LoVo (cell line): ENCODE measurements around the gene GZMM.

Experiments used
- DNase-seq: peaks from one replicate; pipeline ENCODE4 v3.0.0-alpha.2; 2016; ENCODE audit warnings: low spot score

GZMM gene

GRCh38 chr19:566844-567243, 23.0 kb downstream of the GZMM start:
- no peak for DNase-seq

DNA sequence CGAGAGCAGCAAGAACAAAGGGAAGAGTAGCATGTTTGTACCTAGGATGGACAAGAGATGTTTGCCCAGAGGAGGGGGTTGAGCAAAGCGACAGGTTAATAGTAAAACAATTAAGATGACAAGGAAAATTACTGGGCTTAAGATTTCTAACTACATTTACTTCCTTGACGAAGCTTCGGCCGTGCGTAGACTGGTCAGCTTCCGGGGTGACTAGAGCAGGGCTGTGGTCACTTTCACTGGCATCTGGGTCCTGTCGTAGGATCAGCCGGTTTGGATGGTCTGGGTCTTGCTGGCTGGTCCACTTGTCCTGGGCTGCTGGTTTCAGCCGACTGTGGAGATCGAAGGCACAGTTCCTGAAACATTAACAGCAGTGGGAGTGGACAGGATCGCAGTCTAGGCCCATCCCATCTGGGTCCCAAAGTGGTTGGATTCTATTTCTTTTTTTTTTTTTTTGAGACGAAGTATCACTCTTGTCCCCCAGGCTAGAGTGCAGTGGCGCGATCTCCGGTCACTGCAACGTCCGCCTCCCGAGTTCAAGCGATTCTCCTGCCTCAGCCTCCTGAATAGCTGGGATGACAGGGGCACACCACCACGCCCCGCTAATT, 23.5 kb downstream of the GZMM start:
- no peak for DNase-seq

DNA sequence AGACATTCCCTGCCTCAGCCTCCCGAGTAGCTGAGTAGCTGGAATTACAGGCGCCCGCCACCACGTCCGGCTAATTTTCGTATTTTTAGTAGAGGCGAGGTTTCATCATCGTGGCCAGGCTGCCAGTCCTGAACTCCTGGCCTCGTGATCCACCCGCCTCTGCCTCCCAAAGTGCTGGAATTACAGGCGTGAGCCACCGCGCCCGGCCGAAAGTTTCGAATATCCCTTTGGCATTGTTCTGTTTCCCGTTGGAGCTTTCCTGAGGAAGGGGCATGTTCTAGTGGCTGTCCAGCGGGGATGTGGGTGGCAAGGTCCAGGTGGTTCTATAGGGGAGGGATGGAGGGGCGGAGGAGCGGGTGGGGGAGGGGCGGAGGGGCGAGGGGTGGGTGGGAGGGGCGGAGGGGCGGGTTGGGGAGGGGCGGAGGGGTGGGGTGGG, 26.4 kb downstream of the GZMM start:
- DNase-seq = no peak

DNA sequence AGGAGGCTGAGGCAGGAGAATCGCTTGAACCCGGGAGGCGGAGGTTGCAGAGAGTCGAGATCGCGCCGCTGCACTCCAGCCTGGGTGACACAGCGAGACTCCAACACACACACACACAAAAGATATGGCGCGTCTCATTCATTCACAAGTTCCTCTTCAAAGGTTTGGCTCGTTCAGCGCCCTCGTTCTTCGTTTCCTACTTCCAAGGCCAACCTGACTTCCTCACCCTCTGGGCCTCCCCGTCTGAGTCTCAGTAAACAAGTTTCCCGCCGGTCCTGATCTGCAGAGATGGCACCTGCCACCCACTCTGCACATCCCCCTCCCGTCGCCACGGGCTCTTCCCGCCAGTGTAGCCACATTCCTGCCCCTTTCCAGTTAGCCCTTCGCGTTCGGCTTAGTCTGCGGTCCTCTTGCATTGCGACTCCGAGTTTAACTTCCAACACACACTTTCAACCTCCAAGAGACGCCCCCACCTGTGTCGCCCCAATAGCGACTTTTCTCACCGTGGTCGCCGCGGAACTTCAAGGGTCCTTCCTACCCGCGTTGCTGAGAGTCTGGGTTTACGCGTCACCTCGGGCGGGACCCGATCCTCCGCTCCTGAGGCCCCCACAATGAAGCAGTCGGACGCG, 27.2 kb downstream of the GZMM start:
- peak; percentile 51 for DNase-seq

GRCh38 chr19:571566-571974, 27.7 kb downstream of the GZMM start:
- peak; percentile 49 for DNase-seq

GRCh38 chr19:572140-572742, 28.4 kb downstream of the GZMM start, which contains the start of gene BSG:
BSG (plus strand) TSS chr19:572596; CDS start chr19:572635, 39 bp downstream.
- DNase-seq = peak; percentile 100

DNA sequence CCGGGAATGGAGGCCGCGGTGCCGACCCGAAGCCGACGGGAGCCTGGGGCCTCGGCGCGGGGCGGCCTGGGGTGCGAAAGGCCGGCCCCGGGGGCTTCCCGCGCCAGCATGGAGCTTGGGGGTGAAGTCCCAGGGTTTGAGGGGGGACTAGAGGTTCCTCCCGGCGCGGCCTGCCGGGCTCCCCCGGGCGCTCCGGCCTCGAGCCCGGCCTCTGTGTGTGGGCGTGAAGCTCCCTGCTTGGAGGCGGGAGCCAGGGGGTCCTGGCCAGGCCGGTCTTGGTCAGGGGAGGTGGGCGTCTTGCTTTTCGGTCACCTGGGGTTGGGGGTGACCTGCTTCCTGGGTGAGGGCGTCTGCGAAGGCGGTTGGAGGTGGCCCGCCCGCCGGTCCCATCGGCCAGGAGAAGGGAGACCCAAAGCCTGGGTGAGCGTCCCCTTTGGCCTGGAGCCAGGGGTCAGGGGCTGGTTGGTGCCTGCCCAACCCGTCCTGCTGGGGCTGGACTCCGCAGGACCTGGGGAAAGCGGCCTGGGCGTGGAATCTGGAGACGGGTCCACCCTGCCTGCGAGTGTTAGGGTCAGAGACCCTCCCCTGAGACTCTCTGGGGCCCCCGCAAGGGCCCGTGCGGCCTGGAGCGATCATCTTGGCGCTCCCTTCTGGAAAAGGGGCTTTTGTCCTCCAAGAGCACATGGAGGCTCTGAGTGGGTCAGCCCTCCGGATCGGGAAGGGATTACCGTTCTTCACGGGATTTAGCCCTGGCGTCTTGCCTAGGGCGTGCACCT, 29.1 kb downstream of the GZMM start:
- DNase-seq = peak; percentile 62

- no peak for DNase-seq
These were observed 29.6 kb downstream of the GZMM start for GRCh38 chr19:573519-573825.

DNA sequence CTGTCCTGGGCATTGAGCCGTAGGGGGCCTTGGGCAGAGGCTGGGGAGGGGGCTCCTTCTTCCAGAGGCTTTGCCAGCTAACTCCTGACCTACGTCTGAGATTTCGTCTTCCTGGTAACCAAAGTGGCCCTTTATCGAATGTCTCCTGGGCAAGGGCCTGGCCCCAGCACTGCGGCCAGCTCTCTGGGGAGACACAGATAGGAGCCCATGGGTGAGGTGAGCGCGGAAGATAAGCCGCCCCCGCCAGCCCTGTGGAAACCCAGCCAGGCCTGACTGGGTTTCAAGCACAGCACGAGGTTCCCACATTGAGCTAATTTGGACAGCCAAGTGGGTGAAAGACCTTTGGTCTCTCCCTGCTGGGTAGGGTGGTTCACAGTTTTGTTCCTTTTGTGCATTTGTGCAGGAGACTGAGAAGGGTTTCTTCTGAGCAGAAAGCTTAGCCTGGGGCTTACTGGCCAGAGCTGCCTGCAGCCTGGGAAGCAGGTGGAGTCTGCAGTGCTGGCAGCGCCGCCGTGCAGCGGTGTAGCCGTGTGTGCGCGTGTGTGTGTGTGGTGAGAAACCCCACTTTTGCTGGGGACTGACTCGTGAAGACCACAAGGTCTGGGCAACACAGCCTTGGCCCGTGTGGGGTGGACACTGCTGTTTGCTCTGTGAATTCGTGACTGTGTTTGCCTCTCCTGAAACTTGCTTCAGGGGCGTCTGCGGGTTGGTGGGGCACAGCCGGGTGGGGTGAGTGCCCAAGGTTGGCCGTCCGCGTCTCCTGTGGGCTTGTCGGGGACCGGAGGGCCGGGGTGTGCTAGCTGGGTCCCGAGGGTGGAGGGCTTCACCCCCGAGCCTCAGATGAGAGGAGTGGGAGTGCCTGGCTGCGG, 31.0 kb downstream of the GZMM start:
- DNase-seq = no peak

DNA sequence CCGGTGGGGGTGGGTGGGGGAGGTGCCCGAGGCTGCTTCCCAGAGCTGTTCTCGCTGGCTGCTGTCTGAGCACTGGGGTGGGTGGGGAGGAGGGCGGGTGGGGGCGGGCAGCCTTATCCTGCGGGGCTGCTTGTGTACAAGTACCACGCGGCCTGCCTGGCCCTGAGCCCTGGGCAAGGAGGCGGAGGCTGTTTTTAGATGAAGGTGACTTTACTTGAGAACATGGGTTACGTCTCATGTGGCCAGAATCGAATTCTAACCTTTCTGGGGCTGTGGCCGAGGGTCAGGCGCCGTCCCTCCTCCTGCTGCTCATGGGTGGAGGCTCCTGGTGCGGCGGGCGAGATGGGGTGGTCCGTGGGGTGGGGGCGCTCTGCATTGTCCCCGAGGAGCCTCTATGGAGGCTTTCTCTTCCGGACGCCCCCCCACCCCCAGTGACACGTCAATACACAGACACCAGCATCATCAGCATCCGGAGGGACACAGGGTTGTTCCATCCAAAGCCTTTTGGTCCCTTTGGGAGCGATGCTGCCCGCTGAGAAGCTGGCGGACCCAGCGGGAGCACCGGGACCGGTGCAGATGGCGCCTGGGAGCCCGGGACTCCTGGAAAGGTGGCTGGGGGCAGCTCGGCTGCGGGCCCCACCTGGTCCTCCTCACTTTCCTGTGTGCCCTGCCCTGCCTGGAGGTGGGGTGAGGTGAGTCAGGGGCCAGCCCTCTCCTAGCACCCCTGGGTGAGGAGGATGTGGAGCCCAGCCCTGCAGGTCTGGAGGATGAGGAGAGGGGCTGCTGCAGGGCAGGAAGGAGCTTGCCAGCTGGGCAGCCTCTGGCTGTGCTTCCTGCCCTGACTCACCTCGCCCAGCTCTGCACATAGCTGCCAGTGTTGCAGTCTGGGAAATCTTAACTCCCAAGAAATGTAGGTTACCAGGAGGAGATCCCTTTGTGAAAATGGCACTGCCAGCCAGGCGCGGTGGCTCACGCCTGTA, 32.0 kb downstream of the GZMM start:
- no peak for DNase-seq

- DNase-seq = no peak
These were observed 33.0 kb downstream of the GZMM start for GRCh38 chr19:576768-577438.

GRCh38 chr19:577439-578392, 33.9 kb downstream of the GZMM start:
- DNase-seq = no peak

- no peak for DNase-seq
These were observed 35.4 kb downstream of the GZMM start for GRCh38 chr19:579111-579841.

DNA sequence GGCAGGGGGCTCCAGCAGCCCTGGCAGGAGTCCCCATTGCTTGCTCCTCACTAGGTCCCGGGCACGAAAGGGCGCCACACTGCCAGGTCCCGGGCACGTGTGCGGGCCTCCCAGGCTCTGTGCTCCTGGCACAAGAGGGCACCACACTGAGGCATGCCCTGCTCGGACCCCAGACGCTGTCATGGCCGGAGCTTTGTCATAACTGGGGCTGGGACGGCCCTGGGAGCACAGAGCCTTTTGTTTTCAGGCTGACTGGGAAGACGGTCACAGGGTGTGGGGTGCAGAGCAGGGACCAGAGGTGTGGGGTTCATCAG, 35.9 kb downstream of the GZMM start:
- DNase-seq = no peak

DNA sequence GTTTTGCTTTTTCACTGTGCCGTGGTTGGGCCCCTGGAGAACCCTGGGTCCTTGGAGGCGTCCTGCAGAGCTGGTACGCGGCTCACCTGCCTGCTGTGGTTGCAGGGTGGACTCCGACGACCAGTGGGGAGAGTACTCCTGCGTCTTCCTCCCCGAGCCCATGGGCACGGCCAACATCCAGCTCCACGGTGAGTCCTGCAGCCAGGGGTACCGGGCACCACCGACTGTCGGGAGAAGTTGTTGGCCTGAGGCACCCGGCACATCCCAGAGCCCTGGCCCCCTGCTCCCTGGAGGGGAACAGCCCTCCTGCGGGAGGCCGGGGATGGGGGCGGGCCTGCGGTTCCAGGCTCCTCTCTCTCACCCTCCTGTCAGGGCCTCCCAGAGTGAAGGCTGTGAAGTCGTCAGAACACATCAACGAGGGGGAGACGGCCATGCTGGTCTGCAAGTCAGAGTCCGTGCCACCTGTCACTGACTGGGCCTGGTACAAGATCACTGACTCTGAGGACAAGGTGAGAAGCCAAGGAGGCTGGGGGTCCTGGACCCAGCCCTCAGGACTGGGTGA, 36.5 kb downstream of the GZMM start:
- DNase-seq = no peak

DNA sequence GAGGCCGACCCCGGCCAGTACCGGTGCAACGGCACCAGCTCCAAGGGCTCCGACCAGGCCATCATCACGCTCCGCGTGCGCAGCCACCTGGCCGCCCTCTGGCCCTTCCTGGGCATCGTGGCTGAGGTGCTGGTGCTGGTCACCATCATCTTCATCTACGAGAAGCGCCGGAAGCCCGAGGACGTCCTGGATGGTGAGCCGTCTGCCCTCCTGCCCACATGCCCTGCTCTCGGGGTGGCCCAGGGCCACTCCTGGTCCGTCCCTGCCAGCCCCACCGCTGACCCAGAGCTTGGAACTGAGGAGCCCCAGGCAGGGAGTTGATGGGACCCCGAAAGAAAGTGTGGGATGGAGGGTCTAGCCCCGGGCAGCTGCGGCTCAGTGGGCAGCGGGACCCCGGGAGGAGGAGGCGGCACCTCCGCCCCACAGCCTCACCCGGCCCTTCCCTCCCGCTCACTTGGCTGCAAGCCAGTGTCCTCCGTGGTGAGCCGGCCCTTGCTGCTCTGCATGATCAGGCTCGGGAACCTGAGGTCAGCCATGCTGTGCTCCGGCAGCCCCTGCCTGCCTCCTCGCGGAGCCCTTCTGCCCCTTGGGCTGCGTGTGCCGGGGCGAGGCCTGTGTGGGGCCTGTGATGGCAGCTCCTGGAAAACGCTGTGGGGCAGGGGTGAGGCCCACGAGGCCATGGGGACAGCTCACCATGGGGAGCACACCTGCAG, 37.7 kb downstream of the GZMM start:
- no peak for DNase-seq

DNA sequence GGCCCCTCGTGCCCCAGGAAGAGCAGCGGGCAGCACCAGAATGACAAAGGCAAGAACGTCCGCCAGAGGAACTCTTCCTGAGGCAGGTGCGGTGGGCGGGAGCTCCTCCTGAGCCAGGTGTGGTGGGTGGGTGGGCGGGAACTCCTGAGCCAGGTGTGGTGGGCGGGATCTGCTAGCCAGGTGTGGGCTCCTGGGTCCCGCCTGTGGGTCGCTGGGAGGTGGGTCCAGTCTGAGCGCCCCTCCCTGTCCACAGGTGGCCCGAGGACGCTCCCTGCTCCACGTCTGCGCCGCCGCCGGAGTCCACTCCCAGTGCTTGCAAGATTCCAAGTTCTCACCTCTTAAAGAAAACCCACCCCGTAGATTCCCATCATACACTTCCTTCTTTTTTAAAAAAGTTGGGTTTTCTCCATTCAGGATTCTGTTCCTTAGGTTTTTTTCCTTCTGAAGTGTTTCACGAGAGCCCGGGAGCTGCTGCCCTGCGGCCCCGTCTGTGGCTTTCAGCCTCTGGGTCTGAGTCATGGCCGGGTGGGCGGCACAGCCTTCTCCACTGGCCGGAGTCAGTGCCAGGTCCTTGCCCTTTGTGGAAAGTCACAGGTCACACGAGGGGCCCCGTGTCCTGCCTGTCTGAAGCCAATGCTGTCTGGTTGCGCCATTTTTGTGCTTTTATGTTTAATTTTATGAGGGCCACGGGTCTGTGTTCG, 38.8 kb downstream of the GZMM start:
- DNase-seq = no peak
